Activated CD8-positive, alpha-beta T cell treated with anti-CD3 and anti-CD28 coated beads, Interleukin-2, amount 10 ng/mL, durations not matched to agents 7 days and 5 days (primary cell): ENCODE results near the gene GALNT17. TPM values are rescaled to one million over a fixed set of nuclear protein-coding genes. Genes with fewer than 3 reads are reported as not detected.

Experiments used
- ATAC-seq: fragments of 150-1000 bp; cut with Tn5 transposase; one replicate; pipeline ENCODE4 v1.10.0; 2021; ENCODE audit warnings: moderate library complexity
- CTCF ChIA-PET: fragments of 350-600 bp; sonication (Branson Sonifier 250); formaldehyde crosslinking; loops from one replicate; lab custom pipeline; 2021; ENCODE audit warnings: antibody characterized with exemption; lab: Charles Lee
- POLR2A ChIA-PET: fragments of 350-600 bp; sonication (Branson Sonifier 250); formaldehyde crosslinking; loops from one replicate; lab custom pipeline; 2021; ENCODE audit warnings: antibody characterized with exemption; lab: Charles Lee
- DNase-seq: peaks from one replicate; pipeline ENCODE4 v3.0.0-alpha.2; 2020
- H3K27ac Mint-ChIP-seq: one replicate; pipeline ENCODE4 v1.8.0; 2021; ENCODE audit warnings: mild to moderate bottlenecking, mixed read lengths
- H3K27me3 Mint-ChIP-seq: one replicate; pipeline ENCODE4 v1.8.0; 2021; ENCODE audit warnings: low read depth, mixed read lengths
- H3K36me3 Mint-ChIP-seq: one replicate; pipeline ENCODE4 v1.8.0; 2021; ENCODE audit warnings: low read depth, mixed read lengths
- H3K4me1 Mint-ChIP-seq: one replicate; pipeline ENCODE4 v1.8.0; 2021; ENCODE audit warnings: low read depth, mixed read lengths
- H3K4me3 Mint-ChIP-seq: one replicate; pipeline ENCODE4 v1.8.0; 2021; ENCODE audit warnings: mild to moderate bottlenecking, mixed read lengths
- H3K9me3 Mint-ChIP-seq: one replicate; pipeline ENCODE4 v1.8.0; 2022; ENCODE audit warnings: mixed read lengths; ENCODE audit not compliant: insufficient read depth
- total RNA-seq, 2 experiments: library from RNA; stranded (reverse); gene quantifications; one replicate each; pipeline ENCODE4 v1.2.3, GENCODE V29; 2021

Gene GALNT17
- total RNA-seq, 2 experiments from 2014 or later = not detected

DNA sequence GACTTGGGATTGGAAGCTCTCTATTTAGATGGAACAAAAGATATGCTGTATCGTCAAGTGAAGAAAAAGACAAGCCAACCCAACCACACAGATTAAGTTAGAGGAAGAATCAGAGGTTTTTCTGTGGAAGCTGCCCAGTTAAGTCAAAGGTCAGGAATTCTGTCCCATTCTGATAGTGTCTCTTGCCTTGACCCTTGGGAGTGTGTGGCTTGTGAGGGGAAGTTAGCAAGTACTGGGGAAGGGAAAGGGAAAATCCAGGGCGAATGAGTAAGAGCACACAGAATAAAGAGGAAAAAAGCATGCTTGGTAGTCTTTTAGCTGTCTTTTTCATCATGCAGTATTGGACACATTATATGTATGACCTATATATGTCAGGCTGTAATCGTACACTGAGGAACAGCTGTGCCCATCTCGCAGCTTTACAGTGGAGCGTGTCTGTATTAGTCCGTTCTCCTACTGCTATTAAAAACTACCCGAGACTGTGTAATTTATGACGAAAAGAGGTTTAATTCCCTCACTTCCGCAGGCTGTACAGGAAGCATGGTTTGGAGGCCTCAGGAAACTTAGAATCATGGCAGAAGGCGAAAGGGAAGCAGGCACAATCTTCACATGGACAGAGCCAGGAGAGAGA, 197.2 kb downstream of the GALNT17 start:
- ChIA-PET POLR2A (no interaction called here), CTCF (no interaction called here)
- H3K9me3 Mint-ChIP-seq = no peaks in the 10 kb centered on the region
- no peaks in the 10 kb centered on the region for H3K4me1 Mint-ChIP-seq
- no peak overlapping the region for H3K4me3 Mint-ChIP-seq
- ATAC-seq (no peak), DNase-seq (no peak)
- no peaks in the 10 kb centered on the region for H3K27me3 Mint-ChIP-seq
- H3K27ac Mint-ChIP-seq = no peak overlapping the region
- H3K36me3 Mint-ChIP-seq = no peaks in the 10 kb centered on the region

DNA sequence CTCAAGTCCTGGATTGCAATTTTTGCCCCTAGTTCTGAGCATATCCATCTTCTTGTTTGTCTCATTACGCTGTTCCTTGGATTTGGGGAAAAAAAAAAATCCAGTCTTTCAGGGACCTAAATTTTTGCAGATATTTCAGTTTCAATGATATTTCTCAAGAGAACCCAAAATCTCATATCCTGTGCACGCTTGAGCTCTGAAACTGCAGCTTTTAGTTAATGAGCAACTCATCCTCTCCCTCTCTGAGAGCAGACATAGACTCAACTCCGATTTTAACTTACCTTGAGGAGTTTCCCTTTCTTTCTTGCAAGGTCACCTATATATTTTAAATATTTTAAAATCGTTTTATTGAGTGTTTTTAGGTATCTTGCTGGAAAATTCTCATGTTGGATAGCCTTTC, 200.3 kb downstream of the GALNT17 start:
- peaks cover 3% of the 10 kb centered on the region for H3K9me3 Mint-ChIP-seq
- no peaks in the 10 kb centered on the region for H3K36me3 Mint-ChIP-seq
- no peak overlapping the region for H3K27ac Mint-ChIP-seq
- CTCF ChIA-PET = no interaction called here
- ATAC-seq = no peak
- no peak for DNase-seq
- H3K4me1 Mint-ChIP-seq = no peaks in the 10 kb centered on the region
- POLR2A ChIA-PET = no interaction called here
- no peaks in the 10 kb centered on the region for H3K27me3 Mint-ChIP-seq
- H3K4me3 Mint-ChIP-seq = no peak overlapping the region

DNA sequence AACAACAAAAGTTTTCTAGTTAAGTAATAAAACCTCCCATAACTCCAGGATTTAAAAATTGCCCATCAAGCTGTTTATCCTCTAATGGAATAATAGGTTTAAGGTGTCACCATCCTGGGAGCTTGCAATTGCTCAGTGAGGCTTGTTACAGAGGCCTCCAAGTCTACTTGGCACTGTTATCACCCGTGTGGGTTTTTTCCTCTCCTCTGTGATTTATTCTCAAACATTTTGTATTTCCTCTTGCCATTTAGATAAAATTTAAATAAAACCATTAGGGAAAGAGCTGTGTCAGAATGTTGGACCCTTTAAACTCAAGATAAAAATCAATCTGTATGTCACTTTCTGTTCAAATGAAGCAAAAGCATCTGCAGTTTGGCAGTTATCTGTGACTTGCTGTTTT, 202.6 kb downstream of the GALNT17 start:
- CTCF ChIA-PET = no interaction called here
- ATAC-seq = no peak
- Mint-ChIP-seq H3K36me3 (no peaks in the 10 kb centered on the region), H3K27me3 (no peaks in the 10 kb centered on the region), H3K9me3 (peaks cover 8% of the 10 kb centered on the region), H3K4me3 (no peak overlapping the region), H3K4me1 (no peaks in the 10 kb centered on the region), H3K27ac (no peak overlapping the region)
- DNase-seq = no peak
- POLR2A ChIA-PET = no interaction called here

- H3K4me3 Mint-ChIP-seq = no peak overlapping the region
- DNase-seq = no peak
- ChIA-PET POLR2A (no interaction called here), CTCF (no interaction called here)
- peaks cover 16% of the 10 kb centered on the region for H3K9me3 Mint-ChIP-seq
- no peaks in the 10 kb centered on the region for H3K4me1 Mint-ChIP-seq
- no peaks in the 10 kb centered on the region for H3K36me3 Mint-ChIP-seq
- no peak for ATAC-seq
- H3K27me3 Mint-ChIP-seq = no peaks in the 10 kb centered on the region
- H3K27ac Mint-ChIP-seq = no peak overlapping the region
Measured at GRCh38 chr7:71338866-71339265, 206.9 kb downstream of the GALNT17 start.

GRCh38 chr7:71339924-71340323, 208.0 kb downstream of the GALNT17 start:
- CTCF ChIA-PET = no interaction called here
- DNase-seq (no peak), ATAC-seq (no peak)
- H3K4me3 Mint-ChIP-seq = no peak overlapping the region
- peaks cover 16% of the 10 kb centered on the region for H3K9me3 Mint-ChIP-seq
- H3K27me3 Mint-ChIP-seq = no peaks in the 10 kb centered on the region
- POLR2A ChIA-PET = no interaction called here
- no peak overlapping the region for H3K27ac Mint-ChIP-seq
- no peaks in the 10 kb centered on the region for H3K4me1 Mint-ChIP-seq
- H3K36me3 Mint-ChIP-seq = no peaks in the 10 kb centered on the region

DNA sequence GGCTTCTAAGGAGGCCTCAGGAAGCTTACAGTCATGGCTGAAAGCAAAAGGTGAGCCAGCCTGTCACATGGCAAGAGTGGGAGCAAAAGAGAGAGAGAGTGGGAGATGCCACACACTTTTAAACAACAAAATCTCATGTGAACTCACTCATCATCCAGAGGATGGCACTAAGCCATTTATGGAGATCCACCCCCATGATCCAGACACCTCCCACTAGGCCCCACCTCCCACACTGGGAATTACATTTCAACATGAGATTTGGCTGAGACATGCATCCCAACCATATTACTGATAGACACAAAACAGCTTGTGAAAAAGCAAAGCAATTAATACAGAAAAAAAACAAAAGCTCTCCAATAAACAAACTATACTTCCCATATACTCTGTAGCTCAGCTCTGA, 210.3 kb downstream of the GALNT17 start:
- no peaks in the 10 kb centered on the region for H3K4me1 Mint-ChIP-seq
- H3K36me3 Mint-ChIP-seq = no peaks in the 10 kb centered on the region
- ChIA-PET POLR2A (no interaction called here), CTCF (no interaction called here)
- H3K27me3 Mint-ChIP-seq = no peaks in the 10 kb centered on the region
- ATAC-seq = no peak
- no peak overlapping the region for H3K4me3 Mint-ChIP-seq
- H3K9me3 Mint-ChIP-seq = peaks cover 13% of the 10 kb centered on the region
- no peak for DNase-seq
- no peak overlapping the region for H3K27ac Mint-ChIP-seq

- POLR2A ChIA-PET = no interaction called here
- no peaks in the 10 kb centered on the region for H3K4me1 Mint-ChIP-seq
- no peaks in the 10 kb centered on the region for H3K27me3 Mint-ChIP-seq
Measured at GRCh38 chr7:71343039-71343438, 211.1 kb downstream of the GALNT17 start.

DNA sequence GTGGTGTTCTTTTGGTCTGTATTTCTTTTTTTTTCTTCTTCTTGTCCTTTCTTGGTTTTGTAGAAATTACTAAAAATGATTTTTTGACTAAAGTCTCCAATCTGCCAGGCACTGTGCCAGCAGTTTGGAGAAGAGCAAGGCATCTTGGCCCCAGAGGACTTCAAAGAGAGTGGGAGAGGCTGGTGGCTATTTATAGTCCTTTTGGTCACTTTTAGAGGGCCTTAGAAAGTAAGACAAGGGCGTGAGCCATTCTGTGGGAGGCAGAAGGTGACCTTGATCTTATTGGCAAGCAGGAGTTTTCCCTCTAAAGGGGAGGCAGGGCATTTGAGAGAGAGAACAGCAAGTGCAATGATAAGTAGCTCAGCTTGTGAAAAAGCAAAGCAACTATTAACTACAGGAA, 211.9 kb downstream of the GALNT17 start:
- H3K9me3 Mint-ChIP-seq = peaks cover 14% of the 10 kb centered on the region
- POLR2A ChIA-PET = no interaction called here
- CTCF ChIA-PET = no interaction called here
- no peak overlapping the region for H3K4me3 Mint-ChIP-seq
- ATAC-seq (no peak), DNase-seq (no peak)
- no peaks in the 10 kb centered on the region for H3K27me3 Mint-ChIP-seq
- H3K27ac Mint-ChIP-seq = no peak overlapping the region
- no peaks in the 10 kb centered on the region for H3K36me3 Mint-ChIP-seq
- H3K4me1 Mint-ChIP-seq = no peaks in the 10 kb centered on the region

More at GRCh38 chr7:71343039-71343438, 211.1 kb downstream of the GALNT17 start:
- DNase-seq (no peak), ATAC-seq (no peak)
- H3K4me3 Mint-ChIP-seq = no peak overlapping the region
- H3K27ac Mint-ChIP-seq = no peak overlapping the region
- H3K9me3 Mint-ChIP-seq = peaks cover 13% of the 10 kb centered on the region
- CTCF ChIA-PET = no interaction called here
- no peaks in the 10 kb centered on the region for H3K36me3 Mint-ChIP-seq

DNA sequence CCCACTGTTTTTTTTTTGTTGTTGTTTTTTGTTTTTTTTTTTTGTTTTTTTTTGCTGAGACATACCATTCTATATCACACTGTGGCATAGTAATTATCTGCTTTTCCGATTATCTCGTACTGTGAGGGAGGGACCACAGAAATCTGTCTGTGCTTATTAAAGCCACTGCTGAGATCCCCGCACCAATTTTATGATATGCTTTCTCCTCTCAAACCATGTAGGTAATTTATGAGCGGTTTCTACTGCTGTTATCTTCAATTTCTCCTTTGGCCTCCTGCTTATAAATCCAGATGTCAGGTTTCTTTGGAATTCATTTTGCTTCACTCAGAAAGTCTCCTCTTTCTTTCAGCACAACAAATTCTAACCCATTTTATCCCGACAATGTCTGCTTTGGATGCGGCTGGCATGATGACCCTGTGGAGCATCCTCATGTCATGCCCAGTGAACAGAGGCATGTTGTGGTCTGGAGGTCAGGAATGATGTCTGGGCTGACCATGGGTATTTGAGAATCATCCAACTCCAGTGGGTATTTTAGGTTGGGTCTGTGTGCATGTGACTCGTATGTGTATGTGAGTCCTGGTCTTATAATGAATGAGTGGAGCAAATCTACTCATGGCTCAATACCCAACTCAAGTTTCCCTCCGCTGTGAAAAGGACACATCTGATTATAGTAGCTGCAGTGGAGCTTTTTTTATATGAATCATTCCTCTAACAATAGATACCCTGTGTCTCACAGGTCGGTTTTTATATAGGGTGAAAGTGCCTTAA, 213.4 kb downstream of the GALNT17 start:
- ATAC-seq (no peak), DNase-seq (no peak)
- CTCF ChIA-PET = no interaction called here
- POLR2A ChIA-PET = no interaction called here
- H3K4me3 Mint-ChIP-seq = no peak overlapping the region
- H3K9me3 Mint-ChIP-seq = peaks cover 8% of the 10 kb centered on the region
- no peaks in the 10 kb centered on the region for H3K4me1 Mint-ChIP-seq
- no peaks in the 10 kb centered on the region for H3K27me3 Mint-ChIP-seq
- H3K36me3 Mint-ChIP-seq = no peaks in the 10 kb centered on the region
- no peak overlapping the region for H3K27ac Mint-ChIP-seq

GRCh38 chr7:71348821-71349681, 217.1 kb downstream of the GALNT17 start:
- H3K4me1 Mint-ChIP-seq = no peaks in the 10 kb centered on the region
- H3K4me3 Mint-ChIP-seq = no peak overlapping the region
- CTCF ChIA-PET = no interaction called here
- no peak for DNase-seq
- no peaks in the 10 kb centered on the region for H3K36me3 Mint-ChIP-seq
- no peak for ATAC-seq
- POLR2A ChIA-PET = no interaction called here
- peak overlapping the region; percentile 48 for H3K27ac Mint-ChIP-seq
- H3K27me3 Mint-ChIP-seq = no peaks in the 10 kb centered on the region
- peaks cover 6% of the 10 kb centered on the region for H3K9me3 Mint-ChIP-seq

DNA sequence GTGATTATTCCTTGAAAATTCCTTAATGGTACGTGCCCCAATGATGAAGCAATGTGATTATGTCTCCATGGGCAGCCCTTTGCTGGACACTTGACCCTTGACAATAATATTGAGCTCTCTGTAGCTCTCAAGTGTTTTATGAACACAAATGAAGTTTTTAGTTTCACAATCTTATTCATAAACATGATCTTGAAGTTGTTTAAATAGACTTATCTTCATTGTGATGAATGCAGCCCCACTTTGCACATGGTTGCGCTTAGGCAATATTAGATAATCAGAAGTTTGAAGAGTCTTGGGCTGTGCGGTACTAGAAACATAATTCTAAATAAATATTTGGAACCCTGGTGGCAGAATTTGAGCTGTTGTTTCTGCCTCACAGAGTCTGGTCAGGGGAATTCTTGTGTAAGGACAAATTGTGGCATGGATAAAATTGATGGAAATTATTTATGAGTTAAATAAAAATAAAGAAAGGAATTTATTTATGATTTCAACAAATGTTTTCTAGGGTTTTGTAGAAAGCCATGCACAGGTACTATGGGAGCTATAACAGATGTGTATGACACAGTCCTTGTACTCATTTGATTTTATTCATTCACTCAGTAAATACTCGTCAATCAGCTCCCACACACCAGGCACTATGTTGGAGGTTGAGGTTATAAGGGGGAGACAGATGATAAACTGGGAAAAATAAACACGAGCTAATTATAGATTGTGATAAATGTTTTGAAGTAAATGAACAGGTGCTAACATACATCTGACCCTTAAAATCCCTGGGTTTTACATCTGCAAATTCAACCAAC, 217.9 kb downstream of the GALNT17 start:
- Mint-ChIP-seq H3K27ac (no peak overlapping the region), H3K4me1 (no peaks in the 10 kb centered on the region), H3K36me3 (no peaks in the 10 kb centered on the region), H3K9me3 (peaks cover 6% of the 10 kb centered on the region), H3K4me3 (no peak overlapping the region), H3K27me3 (no peaks in the 10 kb centered on the region)
- DNase-seq (no peak), ATAC-seq (no peak)
- POLR2A ChIA-PET = no interaction called here
- CTCF ChIA-PET = no interaction called here
